GM12872 (cell line): Measurements from ENCODE around the gene KSR2.

ENCODE experiments used
- CTCF ChIP-seq: IDR thresholded peaks from 3 replicates; pipeline ENCODE4 v1.5.1; 2011; ENCODE audit warnings: low read depth, mild to moderate bottlenecking, low read length, moderate library complexity; ENCODE audit not compliant: insufficient read depth

The KSR2 gene

GRCh38 chr12:117489671-117490070 is 479.1 kb downstream of the KSR2 start:
- TF ChIP-seq CTCF = no peak

GRCh38 chr12:117486840-117487659 is 481.7 kb downstream of the KSR2 start:
- no peak for TF ChIP-seq CTCF

GRCh38 chr12:117485984-117486839 is 482.6 kb downstream of the KSR2 start:
- TF ChIP-seq CTCF = no peak

- no peak for TF ChIP-seq CTCF
Measured at GRCh38 chr12:117484901-117485300, 483.9 kb downstream of the KSR2 start.

GRCh38 chr12:117483501-117483900 is 485.3 kb downstream of the KSR2 start:
- no peak for TF ChIP-seq CTCF

GRCh38 chr12:117481470-117481869 is 487.3 kb downstream of the KSR2 start:
- no peak for TF ChIP-seq CTCF

- TF ChIP-seq CTCF = no peak
Measured at GRCh38 chr12:117476341-117476740, 492.4 kb downstream of the KSR2 start.
